C4-2B (cell line): ENCODE data around the gene MRPL44.

Source experiments
- H3K27ac ChIP-seq: fragments of 450-650 bp; 2 replicates; pipeline ENCODE4 v1.5.1; 2017
- CTCF ChIP-seq: fragments of 450-650 bp; conservative IDR thresholded peaks from 2 replicates; pipeline ENCODE4 v1.5.1; 2017; ENCODE audit warnings: mild to moderate bottlenecking
- ZFX ChIP-seq: fragments of 450-650 bp; IDR thresholded peaks from 2 replicates; pipeline ENCODE4 v1.6.1; 2017

The MRPL44 gene

GRCh38 chr2:223969315-223969714 is 12.1 kb downstream of the MRPL44 start:
- H3K27ac ChIP-seq: no peak overlapping the region
- TF ChIP-seq CTCF (no peak), ZFX (no peak)

- H3K27ac ChIP-seq: no peak overlapping the region
- TF ChIP-seq ZFX (no peak), CTCF (no peak)
Measured at GRCh38 chr2:223969856-223970255, 12.6 kb downstream of the MRPL44 start.

GRCh38 chr2:223970343-223971128 is 13.3 kb downstream of the MRPL44 start:
- TF ChIP-seq ZFX (no peak), CTCF (peak; percentile 90)
- H3K27ac ChIP-seq: no peak overlapping the region

- H3K27ac ChIP-seq: no peak overlapping the region
- TF ChIP-seq ZFX: no peak
- no peak for TF ChIP-seq CTCF
Measured at GRCh38 chr2:223971731-223972130, 14.5 kb downstream of the MRPL44 start.

- no peak overlapping the region for H3K27ac ChIP-seq
- TF ChIP-seq ZFX (no peak), CTCF (no peak)
Measured at GRCh38 chr2:223972656-223973102, 15.4 kb downstream of the MRPL44 start.

GRCh38 chr2:223973606-223974005 is 16.3 kb downstream of the MRPL44 start:
- no peak overlapping the region for H3K27ac ChIP-seq
- TF ChIP-seq CTCF: no peak
- TF ChIP-seq ZFX: no peak

- H3K27ac ChIP-seq: no peak overlapping the region
- TF ChIP-seq CTCF: no peak
- no peak for TF ChIP-seq ZFX
Measured at GRCh38 chr2:223976635-223977226, 19.5 kb downstream of the MRPL44 start.
